ENCODE data around the gene KRTAP12-1. TPM values are rescaled to one million over a fixed set of nuclear protein-coding genes. Genes with fewer than 3 reads are reported as not detected.

KRTAP12-1 gene
- total and polyA plus RNA-seq, 7 donors, result not detected

- ATAC-seq (no peak), DNase-seq (no peak)
- H3K4me3 ChIP-seq, result no peak overlapping the region
- no peak overlapping the region for H3K27ac ChIP-seq
- no peaks in the 10 kb centered on the region for H3K36me3 ChIP-seq (ENCODE audit: insufficient read depth in 1 of 2, low read depth in 1 of 2)
- 72 to 82% (median 78%) methylated on average over 5 of the region's 5 CpGs for WGBS, 3 donors
- TF ChIP-seq CTCF (IDR thresholded peaks at IDR 0.05), result no peak
- no peaks in the 10 kb centered on the region for H3K4me1 ChIP-seq
- H3K9me3 ChIP-seq, result no peaks in the 10 kb centered on the region
- intact Hi-C loops (cut with DNase I), result no loop called here
- peaks cover 2 to 46% (median 5%) of the 10 kb centered on the region in 3 donors for H3K27me3 ChIP-seq (ENCODE audit: insufficient read depth in 3 of 3, low read length in 2 of 3)
Measured at GRCh38 chr21:44658541-44658910, 23.4 kb downstream of the KRTAP12-1 start.

DNA sequence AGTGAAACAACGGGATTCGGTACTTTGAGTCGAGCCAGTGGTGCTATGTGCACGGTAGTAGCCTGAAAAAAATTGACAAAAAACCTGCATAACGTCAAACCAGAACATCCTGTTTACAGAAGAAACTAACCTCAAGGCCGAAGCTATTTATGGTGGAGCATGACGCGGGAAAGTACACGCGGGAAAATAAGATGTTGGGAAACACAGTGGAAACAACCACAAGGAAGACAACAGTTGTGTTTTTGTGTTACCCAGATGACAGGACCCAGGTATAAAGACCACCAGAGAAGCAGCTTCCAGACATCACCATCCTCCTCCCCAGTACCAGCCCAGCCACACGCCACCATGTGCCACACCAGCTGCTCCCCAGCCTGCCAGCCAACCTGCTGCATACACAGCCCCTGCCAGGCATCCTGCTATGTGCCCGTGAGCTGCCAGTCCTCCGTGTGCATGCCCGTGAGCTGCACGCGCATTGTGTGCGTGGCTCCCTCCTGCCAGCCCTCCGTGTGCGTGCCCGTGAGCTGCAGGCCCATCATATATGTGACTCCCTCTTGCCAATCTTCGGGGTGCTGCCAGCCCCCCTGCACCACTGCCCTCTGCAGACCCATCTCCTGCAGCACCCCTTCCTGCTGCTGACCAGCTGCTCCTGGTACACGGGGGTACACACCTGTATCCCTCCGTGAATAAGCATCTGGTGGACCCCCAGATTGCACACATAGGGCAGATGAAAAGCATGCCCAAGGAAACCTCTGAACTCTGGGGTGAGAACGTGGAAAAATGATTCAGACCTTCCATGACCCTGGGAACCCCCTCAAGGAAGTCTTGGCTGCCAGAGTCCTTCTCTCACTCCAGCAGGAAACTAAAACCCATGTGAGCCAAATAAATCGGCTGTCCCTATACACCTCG lies 24.1 kb downstream of the KRTAP12-1 start, which contains the start of gene KRTAP12-3:
Gene KRTAP12-3 (plus strand): TSS at position 298 of the 906 bp plus-strand sequence. CDS start 48 bp downstream, at position 346.
- DNase-seq, result no peak
- no peak for TF ChIP-seq CTCF (IDR thresholded peaks at IDR 0.05)
- intact Hi-C loops (cut with DNase I), result no loop called here
- H3K27me3 ChIP-seq (ENCODE audit: insufficient read depth in 3 of 3, low read length in 2 of 3), result peaks cover 2 to 44% (median 5%) of the 10 kb centered on the region in 3 donors
- no peaks in the 10 kb centered on the region for H3K4me1 ChIP-seq
- no peaks in the 10 kb centered on the region for H3K36me3 ChIP-seq (ENCODE audit: insufficient read depth in 1 of 2, low read depth in 1 of 2)
- H3K4me3 ChIP-seq, result no peak within 1 kb of the TSS
- WGBS, 3 donors, result 68 to 74% (median 70%) methylated on average over 26 of the region's 26 CpGs
- no peak within 1 kb of the TSS for H3K27ac ChIP-seq
- no peaks in the 10 kb centered on the region for H3K9me3 ChIP-seq
- ATAC-seq, result no peak

- Histone ChIP-seq H3K9me3 (no peaks in the 10 kb centered on the region), H3K4me3 (no peak overlapping the region), H3K4me1 (no peaks in the 10 kb centered on the region), H3K27ac (no peak overlapping the region), H3K36me3 (ENCODE audit: insufficient read depth in 1 of 2, low read depth in 1 of 2) (no peaks in the 10 kb centered on the region), H3K27me3 (ENCODE audit: insufficient read depth in 3 of 3, low read length in 2 of 3) (peaks cover 2 to 44% (median 5%) of the 10 kb centered on the region in 3 donors)
- DNase-seq (no peak), ATAC-seq (no peak)
- WGBS, 3 donors, result 40 to 63% (median 49%) methylated on average over 1 of the region's 1 CpG
- TF ChIP-seq CTCF (IDR thresholded peaks at IDR 0.05), result no peak
- intact Hi-C loops (cut with DNase I), result no loop called here
Measured at GRCh38 chr21:44656868-44657267, 25.1 kb downstream of the KRTAP12-1 start.

GRCh38 chr21:44654576-44655175 lies 27.3 kb downstream of the KRTAP12-1 start, which contains the start of gene KRTAP12-4:
Gene KRTAP12-4 (minus strand): TSS chr21:44654659. CDS start chr21:44654614, 45 bp downstream.
- Histone ChIP-seq H3K9me3 (no peaks in the 10 kb centered on the region), H3K27me3 (ENCODE audit: insufficient read depth in 3 of 3, low read length in 2 of 3) (peaks cover 0 to 46% (median 2%) of the 10 kb centered on the region in 3 donors), H3K27ac (no peak within 1 kb of the TSS), H3K36me3 (ENCODE audit: insufficient read depth in 1 of 2, low read depth in 1 of 2) (no peaks in the 10 kb centered on the region), H3K4me3 (no peak within 1 kb of the TSS), H3K4me1 (no peaks in the 10 kb centered on the region)
- TF ChIP-seq CTCF (IDR thresholded peaks at IDR 0.05), result no peak
- ATAC-seq (no peak), DNase-seq (no peak)
- WGBS, 3 donors, result 55 to 63% (median 55%) methylated on average over 9 of the region's 9 CpGs
- intact Hi-C loops (cut with DNase I), result no loop called here
